ENCODE data around the gene ESPL1.

ESPL1 gene

GRCh38 chr12:53265783-53266182 is 2.3 kb upstream of the ESPL1 start:
- Histone ChIP-seq H3K36me3 (ENCODE audit: insufficient read depth, low read length) (no peaks in the 10 kb centered on the region), H3K9me3 (ENCODE audit: control insufficient read depth, insufficient read depth, low read length) (no peaks in the 10 kb centered on the region), H3K9ac (ENCODE audit: low read depth, low read length) (no peak overlapping the region), H3K4me1 (ENCODE audit: insufficient read depth, low read length) (no peaks in the 10 kb centered on the region)

DNA sequence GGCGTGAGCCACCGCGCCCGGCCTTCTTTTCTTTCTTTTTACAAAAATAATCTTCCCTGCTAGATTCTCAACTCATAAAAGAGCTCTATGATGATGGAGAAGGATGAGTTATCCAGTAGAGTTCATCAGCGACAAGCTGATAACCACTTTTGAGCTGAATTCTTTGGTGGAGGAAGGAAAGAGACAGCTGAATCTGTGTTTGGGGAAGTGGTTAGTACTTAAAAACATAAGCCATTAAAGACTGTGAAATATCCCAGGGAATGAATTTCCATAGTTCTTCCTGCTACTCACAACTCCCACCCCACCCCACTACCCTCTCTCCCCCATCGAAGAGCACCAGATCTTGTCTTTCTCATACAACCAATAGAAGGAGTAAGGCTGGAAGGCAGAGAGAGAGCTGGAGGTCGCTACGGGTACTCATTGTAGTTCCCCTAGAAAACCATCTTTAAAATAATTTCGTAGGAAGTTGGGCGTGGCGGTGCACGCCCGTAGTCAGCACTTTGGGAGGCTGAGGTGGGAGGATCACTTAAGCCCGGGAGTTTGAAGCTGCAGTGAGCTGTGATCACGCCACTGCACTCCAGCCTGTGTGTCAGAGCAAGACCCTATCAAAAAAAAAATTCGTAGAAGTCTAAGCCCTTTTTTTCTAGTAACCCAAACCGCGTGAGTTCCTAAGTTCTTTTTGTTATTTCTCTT is 647 bp upstream of the ESPL1 start:
- Histone ChIP-seq H3K9ac (ENCODE audit: low read depth, low read length) (peak overlapping the region; percentile 70), H3K9me3 (ENCODE audit: control insufficient read depth, insufficient read depth, low read length) (no peaks in the 10 kb centered on the region), H3K36me3 (ENCODE audit: insufficient read depth, low read length) (no peaks in the 10 kb centered on the region), H3K4me1 (ENCODE audit: insufficient read depth, low read length) (no peaks in the 10 kb centered on the region)

DNA sequence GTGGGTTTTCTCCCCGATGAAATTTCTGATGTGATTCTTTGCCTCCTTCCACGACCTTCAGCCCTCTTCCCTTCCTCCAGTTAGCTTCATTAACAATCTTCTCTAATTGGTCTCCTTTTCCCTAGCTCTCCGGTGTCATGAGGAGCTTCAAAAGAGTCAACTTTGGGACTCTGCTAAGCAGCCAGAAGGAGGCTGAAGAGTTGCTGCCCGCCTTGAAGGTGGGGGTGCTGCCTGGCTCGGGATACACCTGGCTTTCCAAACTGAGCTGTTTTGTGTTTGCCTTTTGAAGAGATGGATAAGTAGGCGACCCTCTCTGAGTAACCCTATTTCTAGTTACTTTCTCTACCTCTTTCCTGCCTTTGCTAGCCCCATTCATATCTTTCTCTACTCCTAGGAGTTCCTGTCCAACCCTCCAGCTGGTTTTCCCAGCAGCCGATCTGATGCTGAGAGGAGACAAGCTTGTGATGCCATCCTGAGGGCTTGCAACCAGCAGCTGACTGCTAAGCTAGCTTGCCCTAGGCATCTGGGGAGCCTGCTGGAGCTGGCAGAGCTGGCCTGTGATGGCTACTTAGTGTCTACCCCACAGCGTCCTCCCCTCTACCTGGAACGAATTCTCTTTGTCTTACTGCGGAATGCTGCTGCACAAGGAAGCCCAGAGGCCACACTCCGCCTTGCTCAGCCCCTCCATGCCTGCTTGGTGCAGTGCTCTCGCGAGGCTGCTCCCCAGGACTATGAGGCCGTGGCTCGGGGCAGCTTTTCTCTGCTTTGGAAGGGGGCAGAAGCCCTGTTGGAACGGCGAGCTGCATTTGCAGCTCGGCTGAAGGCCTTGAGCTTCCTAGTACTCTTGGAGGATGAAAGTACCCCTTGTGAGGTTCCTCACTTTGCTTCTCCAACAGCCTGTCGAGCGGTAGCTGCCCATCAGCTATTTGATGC is 797 bp downstream of the ESPL1 start:
- Histone ChIP-seq H3K36me3 (ENCODE audit: insufficient read depth, low read length) (peaks cover 2% of the 10 kb centered on the region; the same call in 1 of the 2 replicates), H3K9me3 (ENCODE audit: control insufficient read depth, insufficient read depth, low read length) (no peaks in the 10 kb centered on the region), H3K9ac (ENCODE audit: low read depth, low read length) (peak overlapping the region; percentile 70), H3K4me1 (ENCODE audit: insufficient read depth, low read length) (no peaks in the 10 kb centered on the region)

DNA sequence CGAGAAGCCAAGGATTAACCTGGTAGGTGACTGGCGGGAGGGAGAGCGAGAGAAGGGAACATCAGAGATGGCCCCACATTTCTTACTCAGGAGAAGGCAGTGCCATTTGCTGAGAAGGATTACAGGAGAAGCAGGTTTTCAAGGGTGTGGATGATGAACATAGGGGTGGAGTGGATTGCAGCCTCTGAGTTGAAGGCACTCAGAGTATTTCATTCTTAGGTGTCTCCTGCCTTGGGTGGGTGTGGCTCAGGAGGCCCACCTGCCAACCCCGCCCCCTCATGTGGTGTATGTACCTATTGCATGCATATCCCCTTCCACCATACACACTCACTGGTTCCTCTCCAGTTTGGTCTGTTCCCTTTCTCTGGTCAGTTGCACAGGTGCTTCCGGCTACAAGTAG is 6.3 kb downstream of the ESPL1 start:
- peaks cover 10% of the 10 kb centered on the region for H3K36me3 ChIP-seq (ENCODE audit: insufficient read depth, low read length)
- H3K9ac ChIP-seq (ENCODE audit: low read depth, low read length) = no peak overlapping the region
- no peaks in the 10 kb centered on the region for H3K4me1 ChIP-seq (ENCODE audit: insufficient read depth, low read length)
- no peaks in the 10 kb centered on the region for H3K9me3 ChIP-seq (ENCODE audit: control insufficient read depth, insufficient read depth, low read length)

GRCh38 chr12:53276511-53276910 is 8.4 kb downstream of the ESPL1 start:
- H3K36me3 ChIP-seq (ENCODE audit: insufficient read depth, low read length) = peaks cover 13% of the 10 kb centered on the region
- no peaks in the 10 kb centered on the region for H3K4me1 ChIP-seq (ENCODE audit: insufficient read depth, low read length)
- H3K9ac ChIP-seq (ENCODE audit: low read depth, low read length) = no peak overlapping the region
- no peaks in the 10 kb centered on the region for H3K9me3 ChIP-seq (ENCODE audit: control insufficient read depth, insufficient read depth, low read length)

DNA sequence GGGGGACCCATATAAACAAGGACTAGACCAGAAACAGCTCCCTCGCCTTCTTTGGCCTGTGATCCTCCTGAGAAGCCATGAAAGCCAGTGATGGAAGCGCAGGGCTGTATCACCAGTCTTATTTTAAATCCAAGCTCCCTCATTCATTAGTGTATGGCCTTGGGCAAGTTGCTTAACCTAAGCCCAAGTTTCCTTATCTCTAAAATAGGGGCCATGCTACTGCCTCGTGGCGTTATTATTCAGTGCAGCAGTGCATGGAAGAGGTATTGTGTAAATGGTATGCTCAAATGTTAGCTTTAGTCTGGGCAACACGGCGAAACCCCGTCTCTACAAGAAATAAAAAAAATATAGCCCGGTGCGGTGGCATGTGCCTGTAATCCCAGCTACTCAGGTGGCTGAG is 9.9 kb downstream of the ESPL1 start:
- Histone ChIP-seq H3K4me1 (ENCODE audit: insufficient read depth, low read length) (no peaks in the 10 kb centered on the region), H3K36me3 (ENCODE audit: insufficient read depth, low read length) (peaks cover 21% of the 10 kb centered on the region), H3K9ac (ENCODE audit: low read depth, low read length) (no peak overlapping the region), H3K9me3 (ENCODE audit: control insufficient read depth, insufficient read depth, low read length) (no peaks in the 10 kb centered on the region)

DNA sequence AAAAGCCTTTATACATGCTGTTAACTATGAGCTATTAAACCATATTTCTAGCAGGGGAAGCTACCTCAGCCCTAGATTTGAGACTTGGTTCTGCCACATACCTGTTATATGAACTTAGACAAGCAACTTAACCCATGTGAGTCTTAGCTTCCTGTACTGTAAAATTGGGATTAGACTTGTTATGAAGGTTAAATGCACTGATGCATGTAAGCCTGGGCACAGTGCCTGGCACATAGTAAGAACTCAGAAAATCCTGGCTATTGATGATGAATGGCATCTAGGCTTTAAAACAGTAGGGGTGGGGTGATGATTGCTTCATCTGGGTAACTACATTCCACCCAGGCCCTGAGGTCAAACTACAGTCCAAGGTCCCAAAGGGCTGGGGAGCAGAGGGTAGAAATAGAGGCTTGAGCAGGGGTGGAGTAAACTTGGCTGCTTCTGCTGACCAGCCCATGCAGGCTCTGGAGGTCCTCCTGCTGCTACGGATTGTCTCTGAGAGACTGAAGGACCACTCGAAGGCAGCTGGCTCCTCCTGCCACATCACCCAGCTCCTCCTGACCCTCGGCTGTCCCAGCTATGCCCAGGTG is 11.3 kb downstream of the ESPL1 start:
- no peaks in the 10 kb centered on the region for H3K4me1 ChIP-seq (ENCODE audit: insufficient read depth, low read length)
- no peaks in the 10 kb centered on the region for H3K9me3 ChIP-seq (ENCODE audit: control insufficient read depth, insufficient read depth, low read length)
- H3K36me3 ChIP-seq (ENCODE audit: insufficient read depth, low read length) = peaks cover 32% of the 10 kb centered on the region
- no peak overlapping the region for H3K9ac ChIP-seq (ENCODE audit: low read depth, low read length)

DNA sequence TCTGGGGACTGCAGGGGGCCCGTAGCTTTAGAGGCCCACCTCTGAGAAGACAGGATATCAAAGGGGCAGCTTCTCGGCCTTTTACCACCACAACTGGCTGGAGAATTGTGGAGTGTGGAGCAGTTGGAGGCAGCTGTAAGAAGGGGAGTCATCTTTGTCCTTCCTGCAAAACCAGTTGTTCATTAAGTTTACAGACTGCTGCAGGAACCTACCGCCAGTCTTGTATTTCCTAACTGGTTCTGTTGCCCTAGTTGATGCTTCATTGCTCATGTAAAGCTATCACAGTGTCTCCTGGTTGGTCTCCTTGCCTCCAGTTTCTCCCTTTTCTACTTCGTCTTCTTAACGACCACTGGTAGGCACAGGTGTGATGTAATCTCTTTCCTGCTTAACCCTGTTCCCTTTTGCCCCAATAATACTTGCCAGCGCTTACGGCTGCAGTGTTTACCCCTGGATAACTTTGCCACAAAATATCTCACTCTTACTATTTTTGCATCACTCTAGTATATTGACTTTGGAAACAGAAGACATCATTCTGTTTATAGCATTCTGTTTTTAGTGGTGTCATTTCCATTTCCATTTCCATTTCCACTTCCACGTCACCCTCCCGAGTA is 11.9 kb downstream of the ESPL1 start:
- peaks cover 32% of the 10 kb centered on the region for H3K36me3 ChIP-seq (ENCODE audit: insufficient read depth, low read length)
- no peaks in the 10 kb centered on the region for H3K4me1 ChIP-seq (ENCODE audit: insufficient read depth, low read length)
- H3K9me3 ChIP-seq (ENCODE audit: control insufficient read depth, insufficient read depth, low read length) = no peaks in the 10 kb centered on the region
- H3K9ac ChIP-seq (ENCODE audit: low read depth, low read length) = no peak overlapping the region

- Histone ChIP-seq H3K9me3 (ENCODE audit: control insufficient read depth, insufficient read depth, low read length) (no peaks in the 10 kb centered on the region), H3K9ac (ENCODE audit: low read depth, low read length) (no peak overlapping the region), H3K36me3 (ENCODE audit: insufficient read depth, low read length) (peaks cover 29% of the 10 kb centered on the region), H3K4me1 (ENCODE audit: insufficient read depth, low read length) (no peaks in the 10 kb centered on the region)
Observed at GRCh38 chr12:53286448-53286847, 18.3 kb downstream of the ESPL1 start.

- H3K9ac ChIP-seq (ENCODE audit: low read depth, low read length) = no peak overlapping the region
- peaks cover 23% of the 10 kb centered on the region for H3K36me3 ChIP-seq (ENCODE audit: insufficient read depth, low read length)
- H3K9me3 ChIP-seq (ENCODE audit: control insufficient read depth, insufficient read depth, low read length) = no peaks in the 10 kb centered on the region
- H3K4me1 ChIP-seq (ENCODE audit: insufficient read depth, low read length) = no peaks in the 10 kb centered on the region
Observed at GRCh38 chr12:53287741-53288216, 19.7 kb downstream of the ESPL1 start.

DNA sequence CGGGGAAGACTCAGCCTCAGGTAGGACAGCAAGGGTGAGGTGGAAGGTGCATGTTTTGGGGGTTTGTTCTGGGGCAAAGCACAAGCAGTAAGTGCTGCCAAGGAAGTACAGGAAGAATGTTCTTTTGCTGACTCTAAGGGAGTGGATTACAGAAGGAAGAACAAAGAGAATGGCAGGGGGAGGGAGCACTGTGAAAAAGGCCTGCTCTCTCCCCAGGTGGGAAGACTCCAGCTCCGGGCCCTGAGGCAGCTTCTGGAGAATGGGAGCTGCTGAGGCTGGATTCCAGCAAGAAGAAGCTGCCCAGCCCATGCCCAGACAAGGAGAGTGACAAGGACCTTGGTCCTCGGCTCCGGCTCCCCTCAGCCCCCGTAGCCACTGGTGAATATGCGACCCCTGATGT is 20.2 kb downstream of the ESPL1 start:
- no peaks in the 10 kb centered on the region for H3K9me3 ChIP-seq (ENCODE audit: control insufficient read depth, insufficient read depth, low read length)
- H3K9ac ChIP-seq (ENCODE audit: low read depth, low read length) = no peak overlapping the region
- H3K36me3 ChIP-seq (ENCODE audit: insufficient read depth, low read length) = peaks cover 17% of the 10 kb centered on the region
- H3K4me1 ChIP-seq (ENCODE audit: insufficient read depth, low read length) = no peaks in the 10 kb centered on the region

GRCh38 chr12:53289891-53290290 is 21.8 kb downstream of the ESPL1 start:
- Histone ChIP-seq H3K9me3 (ENCODE audit: control insufficient read depth, insufficient read depth, low read length) (no peaks in the 10 kb centered on the region), H3K4me1 (ENCODE audit: insufficient read depth, low read length) (no peaks in the 10 kb centered on the region), H3K36me3 (ENCODE audit: insufficient read depth, low read length) (peaks cover 10% of the 10 kb centered on the region), H3K9ac (ENCODE audit: low read depth, low read length) (no peak overlapping the region)

GRCh38 chr12:53290661-53291060 is 22.6 kb downstream of the ESPL1 start:
- Histone ChIP-seq H3K9me3 (ENCODE audit: control insufficient read depth, insufficient read depth, low read length) (no peaks in the 10 kb centered on the region), H3K4me1 (ENCODE audit: insufficient read depth, low read length) (no peaks in the 10 kb centered on the region), H3K9ac (ENCODE audit: low read depth, low read length) (no peak overlapping the region), H3K36me3 (ENCODE audit: insufficient read depth, low read length) (peaks cover 10% of the 10 kb centered on the region)

- H3K4me1 ChIP-seq (ENCODE audit: insufficient read depth, low read length) = no peaks in the 10 kb centered on the region
- no peak overlapping the region for H3K9ac ChIP-seq (ENCODE audit: low read depth, low read length)
- H3K36me3 ChIP-seq (ENCODE audit: insufficient read depth, low read length) = peaks cover 10% of the 10 kb centered on the region
- no peaks in the 10 kb centered on the region for H3K9me3 ChIP-seq (ENCODE audit: control insufficient read depth, insufficient read depth, low read length)
Observed at GRCh38 chr12:53292426-53292825, 24.3 kb downstream of the ESPL1 start.

All from ES-I3 (cell line).